Uterus (tissue), 4 donors: ENCODE measurements around the gene TOPBP1. TPM values are rescaled to one million over a fixed set of nuclear protein-coding genes. Genes with fewer than 3 reads are reported as not detected.

Experiments used
- DNase-seq, 2 donors: peaks; one replicate each; pipeline ENCODE4 v3.0.0-alpha.2; 2019 to 2020
- H3K27ac ChIP-seq, 2 donors: fragments of 200-600 bp; sonication (generic); 1 replicate in 1 of 2; 2 replicates in 1 of 2; pipeline ENCODE4 v1.5.1; 2016 to 2018
- H3K27me3 ChIP-seq, 2 donors: fragments of 200-600 bp; sonication (generic); one replicate each; pipeline ENCODE4 v1.5.1; 2018 to 2019; ENCODE audit warnings: control low read depth in 1 of 2
- H3K36me3 ChIP-seq, 2 donors: fragments of 200-600 bp; sonication (generic); one replicate each; pipeline ENCODE4 v1.5.1; 2019; ENCODE audit warnings: control low read depth in 1 of 2
- H3K4me1 ChIP-seq, 2 donors: fragments of 200-600 bp; sonication (generic); one replicate each; pipeline ENCODE4 v1.5.1; 2018 to 2019; ENCODE audit warnings: control low read depth in 1 of 2
- H3K4me3 ChIP-seq, 2 donors: fragments of 200-600 bp; sonication (generic); 1 replicate in 1 of 2; 2 replicates in 1 of 2; pipeline ENCODE4 v1.5.1; 2018 to 2019; ENCODE audit warnings: mild to moderate bottlenecking in 1 of 2
- H3K9me3 ChIP-seq, 2 donors: fragments of 200-600 bp; sonication (generic); one replicate each; pipeline ENCODE4 v1.5.1; 2019; ENCODE audit warnings: control low read depth in 1 of 2
- CTCF ChIP-seq, 4 experiments: fragments of 200-600 bp in 2 of 4; fragments of 450-650 bp in 2 of 4; sonication (generic) in 2 of 4; IDR thresholded peaks; one replicate each; pipeline ENCODE4 v1.5.1; 2016 to 2019; ENCODE audit warnings: antibody characterized with exemption in 4 of 4, mild to moderate bottlenecking in 2 of 4, moderate library complexity in 1 of 4
- POLR2A ChIP-seq, 2 donors: fragments of 450-650 bp; IDR thresholded peaks; one replicate each; pipeline ENCODE4 v1.6.1; 2016; ENCODE audit warnings: antibody characterized with exemption in 2 of 2, mild to moderate bottlenecking in 1 of 2, moderate library complexity in 1 of 2
- intact Hi-C: fragments of 100-400 bp; cut with DNase I; formaldehyde crosslinking; loops from one replicate; pipeline ENCODE4 v1.15.1; 2023; ENCODE audit warnings: low total_unique reads
- total RNA-seq, 4 donors: library from RNA; depleted of rRNA in 3 of 4; stranded (reverse); fragments of >200 nt in 3 of 4; gene quantifications; one replicate each; pipeline versions ENCODE4 v1.1.0 to v1.2.4, GENCODE V29; 2014 to 2023
- donor health status: DM: yes; HTN: yes; CAD: no.

Gene TOPBP1
- total RNA-seq, 4 donors from 2014 or later = 12.3 to 51.6 (median 20.5) TPM

GRCh38 chr3:133572158-133573053 is 89.3 kb downstream of the TOPBP1 start:
- no peaks in the 10 kb centered on the region for H3K27me3 ChIP-seq
- H3K27ac ChIP-seq = peak overlapping the region; percentile 84 to 92
- H3K36me3 ChIP-seq = no peaks in the 10 kb centered on the region
- peaks cover 3 to 6% of the 10 kb centered on the region in 2 donors for H3K4me1 ChIP-seq
- TF ChIP-seq CTCF (IDR thresholded peaks at IDR 0.05) (no peak), POLR2A (IDR thresholded peaks at IDR 0.05) (no peak)
- DNase-seq = no peak
- peak overlapping the region; percentile 24 to 30 for H3K4me3 ChIP-seq
- no peaks in the 10 kb centered on the region for H3K9me3 ChIP-seq
- intact Hi-C loops = loop anchor here (10.0 kb wide), 1 partner anchor 848 kb away; the partner anchor contains the start of gene NPHP3

GRCh38 chr3:133570937-133571320 is 90.8 kb downstream of the TOPBP1 start:
- no peak for DNase-seq
- intact Hi-C loops = loop anchor here (10.0 kb wide), 1 partner anchor 846 kb away; the partner anchor contains the start of gene NPHP3
- no peaks in the 10 kb centered on the region for H3K9me3 ChIP-seq

GRCh38 chr3:133570139-133570936 is 91.4 kb downstream of the TOPBP1 start:
- Histone ChIP-seq H3K36me3 (no peaks in the 10 kb centered on the region), H3K4me1 (peaks cover 3 to 6% of the 10 kb centered on the region in 2 donors), H3K27me3 (no peaks in the 10 kb centered on the region), H3K4me3 (no peak overlapping the region), H3K9me3 (no peaks in the 10 kb centered on the region), H3K27ac (peak overlapping the region; percentile 19 to 38)
- DNase-seq = no peak
- intact Hi-C loops = loop anchor here (10.0 kb wide), 1 partner anchor 846 kb away; the partner anchor contains the start of gene NPHP3
- no peak for TF ChIP-seq POLR2A (IDR thresholded peaks at IDR 0.05)
- no peak for TF ChIP-seq CTCF (IDR thresholded peaks at IDR 0.05)

More at GRCh38 chr3:133570937-133571320, 90.8 kb downstream of the TOPBP1 start:
- Histone ChIP-seq H3K4me3 (no peak overlapping the region), H3K4me1 (peaks cover 3 to 6% of the 10 kb centered on the region in 2 donors), H3K27ac (peak overlapping the region in 1 of 2 donors; percentile 38), H3K27me3 (no peaks in the 10 kb centered on the region), H3K36me3 (no peaks in the 10 kb centered on the region)
- no peak for TF ChIP-seq CTCF (IDR thresholded peaks at IDR 0.05)
- no peak for TF ChIP-seq POLR2A (IDR thresholded peaks at IDR 0.05)

- Histone ChIP-seq H3K36me3 (no peaks in the 10 kb centered on the region), H3K9me3 (no peaks in the 10 kb centered on the region), H3K27ac (no peak overlapping the region), H3K4me3 (no peak overlapping the region), H3K4me1 (peaks cover 0 to 6% of the 10 kb centered on the region in 2 donors), H3K27me3 (no peaks in the 10 kb centered on the region)
- intact Hi-C loops = no loop called here
- TF ChIP-seq CTCF (IDR thresholded peaks at IDR 0.05) (no peak), POLR2A (IDR thresholded peaks at IDR 0.05) (no peak)
- DNase-seq = no peak
These were observed 93.3 kb downstream of the TOPBP1 start for GRCh38 chr3:133568294-133569014.
